GM10266 (cell line): ENCODE measurements around the gene COQ9.

Experiments used
- DNase-seq: peaks from one replicate; pipeline ENCODE4 v3.0.0; 2012; ENCODE audit errors: extremely low spot score
- CTCF ChIP-seq: IDR thresholded peaks from 2 replicates; pipeline ENCODE4 v1.5.1; 2012; ENCODE audit warnings: mild to moderate bottlenecking, low read depth; ENCODE audit not compliant: control insufficient read depth, insufficient read depth; ENCODE audit errors: missing control alignments

The COQ9 gene

DNA sequence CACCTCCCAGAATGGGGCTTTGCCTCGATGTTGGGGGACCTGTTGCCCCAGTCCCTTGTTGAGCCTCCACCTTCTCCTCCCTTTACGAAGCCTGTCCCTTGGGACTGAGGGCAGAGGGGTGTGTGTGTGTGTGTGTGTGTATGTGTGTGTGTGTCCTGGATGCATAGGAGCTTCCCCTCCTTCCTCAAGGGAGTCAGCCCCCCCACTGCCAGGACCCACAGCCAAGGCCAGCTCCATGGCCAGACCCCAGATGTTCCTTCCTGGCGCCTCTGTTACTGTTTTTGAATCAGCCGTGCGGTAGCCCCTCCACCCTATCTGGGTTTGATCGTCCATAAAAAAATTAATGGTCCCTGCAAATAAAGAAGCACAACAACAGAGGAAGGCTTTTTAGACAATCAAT, 56.7 kb downstream of the COQ9 start:
- no peak for TF ChIP-seq CTCF
- no peak for DNase-seq

GRCh38 chr16:57504491-57504890, 57.2 kb downstream of the COQ9 start:
- no peak for DNase-seq
- TF ChIP-seq CTCF = no peak

DNA sequence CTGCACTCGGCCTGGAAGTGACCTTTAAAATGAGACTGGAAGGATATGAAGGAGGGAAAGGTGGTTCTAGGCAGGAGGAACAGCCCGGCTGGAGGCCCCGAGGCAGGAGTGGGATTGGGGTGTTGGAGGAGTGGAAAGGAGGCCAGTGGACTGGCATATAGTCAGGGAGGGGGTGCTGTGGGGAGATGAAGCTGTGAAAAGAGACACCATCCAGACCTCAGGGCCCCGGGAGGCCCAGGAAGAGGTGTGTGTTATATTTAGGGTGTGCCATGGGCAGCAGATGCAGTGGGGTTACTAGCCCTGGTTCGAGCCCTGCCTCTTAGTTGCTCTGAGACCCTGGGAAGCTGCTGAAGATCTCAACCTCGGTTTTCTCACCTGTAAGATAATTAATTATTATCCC, 57.9 kb downstream of the COQ9 start:
- no peak for TF ChIP-seq CTCF
- DNase-seq = no peak

- TF ChIP-seq CTCF = no peak
- DNase-seq = no peak
Measured at GRCh38 chr16:57507136-57508034, 60.1 kb downstream of the COQ9 start.

GRCh38 chr16:57508035-57508425, 60.8 kb downstream of the COQ9 start:
- TF ChIP-seq CTCF = no peak

GRCh38 chr16:57509231-57509923, 62.1 kb downstream of the COQ9 start:
- no peak for DNase-seq
- no peak for TF ChIP-seq CTCF

More at GRCh38 chr16:57508035-57508425, 60.8 kb downstream of the COQ9 start:
- DNase-seq = no peak
